ENCODE data around the gene VPS54. TPM values are rescaled to one million over a fixed set of nuclear protein-coding genes. Genes with fewer than 3 reads are reported as not detected.
A peak's percentile ranks its signal among the peaks of the same experiment; 100 is the strongest.
"Not testable (repeated sequence)": the region's sequence is repeated elsewhere in the genome, so short reads cannot be mapped to it uniquely, and the experiment has no call there.

Gene VPS54
- total RNA-seq, 1 donor from 2014 or later, result 15.0 TPM

GRCh38 chr2:63990072-63990471 lies 29.2 kb downstream of the VPS54 start:
- Mint-ChIP-seq H3K36me3 (ENCODE audit: low read depth) (peaks cover 4% of the 10 kb centered on the region), H3K27me3 (ENCODE audit: low read depth) (no peaks in the 10 kb centered on the region), H3K4me1 (ENCODE audit: low read depth) (peaks cover 31% of the 10 kb centered on the region), H3K9me3 (ENCODE audit: low read depth) (peaks cover 7% of the 10 kb centered on the region), H3K4me3 (ENCODE audit: unreplicated experiment) (no peak overlapping the region), H3K27ac (ENCODE audit: unreplicated experiment) (no peak overlapping the region)
- no peak for TF ChIP-seq CTCF (IDR thresholded peaks at IDR 0.05)
- DNase-seq (ENCODE audit: low spot score), result no peak

GRCh38 chr2:63988842-63989436 lies 30.3 kb downstream of the VPS54 start:
- not testable (repeated sequence) for H3K4me3 Mint-ChIP-seq (ENCODE audit: unreplicated experiment); H3K27me3 Mint-ChIP-seq (ENCODE audit: low read depth); DNase-seq (ENCODE audit: low spot score); H3K36me3 Mint-ChIP-seq (ENCODE audit: low read depth); H3K9me3 Mint-ChIP-seq (ENCODE audit: low read depth); H3K27ac Mint-ChIP-seq (ENCODE audit: unreplicated experiment)
- peaks cover 24% of the 10 kb centered on the region for H3K4me1 Mint-ChIP-seq (ENCODE audit: low read depth)

- Mint-ChIP-seq H3K4me1 (ENCODE audit: low read depth) (peaks cover 16% of the 10 kb centered on the region), H3K27me3 (ENCODE audit: low read depth) (no peaks in the 10 kb centered on the region), H3K9me3 (ENCODE audit: low read depth) (no peaks in the 10 kb centered on the region), H3K4me3 (ENCODE audit: unreplicated experiment) (no peak overlapping the region), H3K27ac (ENCODE audit: unreplicated experiment) (peak overlapping the region; percentile 84), H3K36me3 (ENCODE audit: low read depth) (peaks cover 9% of the 10 kb centered on the region)
- DNase-seq (ENCODE audit: low spot score), result no peak
- TF ChIP-seq CTCF (IDR thresholded peaks at IDR 0.05), result no peak
These were observed 34.4 kb downstream of the VPS54 start for GRCh38 chr2:63984606-63985359.

- H3K4me3 Mint-ChIP-seq (ENCODE audit: unreplicated experiment), result no peak overlapping the region
- no peaks in the 10 kb centered on the region for H3K9me3 Mint-ChIP-seq (ENCODE audit: low read depth)
- DNase-seq (ENCODE audit: low spot score), result no peak
- TF ChIP-seq CTCF (IDR thresholded peaks at IDR 0.05), result no peak
- H3K27me3 Mint-ChIP-seq (ENCODE audit: low read depth), result no peaks in the 10 kb centered on the region
- peaks cover 9% of the 10 kb centered on the region for H3K36me3 Mint-ChIP-seq (ENCODE audit: low read depth)
- H3K27ac Mint-ChIP-seq (ENCODE audit: unreplicated experiment), result no peak overlapping the region
- H3K4me1 Mint-ChIP-seq (ENCODE audit: low read depth), result peaks cover 16% of the 10 kb centered on the region
These were observed 35.1 kb downstream of the VPS54 start for GRCh38 chr2:63983986-63984605.

- Mint-ChIP-seq H3K9me3 (ENCODE audit: low read depth) (no peaks in the 10 kb centered on the region), H3K36me3 (ENCODE audit: low read depth) (peaks cover 11% of the 10 kb centered on the region), H3K27ac (ENCODE audit: unreplicated experiment) (no peak overlapping the region), H3K27me3 (ENCODE audit: low read depth) (no peaks in the 10 kb centered on the region), H3K4me3 (ENCODE audit: unreplicated experiment) (no peak overlapping the region), H3K4me1 (ENCODE audit: low read depth) (peaks cover 14% of the 10 kb centered on the region)
- no peak for DNase-seq (ENCODE audit: low spot score)
- no peak for TF ChIP-seq CTCF (IDR thresholded peaks at IDR 0.05)
These were observed 36.9 kb downstream of the VPS54 start for GRCh38 chr2:63982335-63982734.
